Spinal cord (tissue), 10 donors: Measurements from ENCODE around the gene SPATA31C1. TPM values are rescaled to one million over a fixed set of nuclear protein-coding genes. Genes with fewer than 3 reads are reported as not detected.

Experiments used
- DNase-seq, 6 donors: peaks; one replicate each; pipeline versions ENCODE4 v3.0.0 to v3.0.0-alpha.2; 2013 to 2015; ENCODE audit warnings: low spot score in 6 of 6, low read depth in 4 of 6
- H3K27ac ChIP-seq: one replicate; pipeline ENCODE4 v1.5.1; 2013; ENCODE audit warnings: low read depth, low read length, control low read depth
- H3K27me3 ChIP-seq: one replicate; pipeline ENCODE4 v1.6.1; 2013; ENCODE audit warnings: low read length; ENCODE audit not compliant: control insufficient read depth, insufficient read depth
- H3K36me3 ChIP-seq: one replicate; pipeline ENCODE4 v1.6.1; 2013; ENCODE audit warnings: low read length; ENCODE audit not compliant: control insufficient read depth, insufficient read depth
- H3K4me1 ChIP-seq: one replicate; pipeline ENCODE4 v1.6.1; 2013; ENCODE audit warnings: low read length; ENCODE audit not compliant: control insufficient read depth, insufficient read depth
- H3K4me3 ChIP-seq: one replicate; pipeline ENCODE4 v1.5.1; 2013; ENCODE audit warnings: low read depth, low read length, control low read depth
- H3K9me3 ChIP-seq: one replicate; pipeline ENCODE4 v1.6.1; 2013; ENCODE audit warnings: low read length; ENCODE audit not compliant: control insufficient read depth, insufficient read depth
- WGBS: methylation state at CpG from one replicate; pipeline ENCODE4 v1.1.5; 2013; ENCODE audit warnings: missing lambda C conversion rate; ENCODE audit not compliant: insufficient coverage; 5-methylcytosine and 5-hydroxymethylcytosine counted together
- polyA plus RNA-seq, 2 donors: library from polyadenylated mRNA; unstranded; fragments of 120-200 nt; gene quantifications; one replicate each; pipeline ENCODE4 v1.2.1, GENCODE V29; 2013; ENCODE audit not compliant: insufficient read length in 2 of 2
- total RNA-seq, 2 donors: library from RNA; depleted of rRNA in 1 of 2; stranded (reverse); fragments of 120-200 nt in 1 of 2; fragments of >200 nt in 1 of 2; gene quantifications; one replicate each; pipeline versions ENCODE4 v1.2.3 to v1.2.4, GENCODE V29; 2013 to 2014
- donor health status: healthy.

Gene SPATA31C1
- total and polyA plus RNA-seq, 4 donors: 0.17 to 1.6 (median 0.66) TPM

DNA sequence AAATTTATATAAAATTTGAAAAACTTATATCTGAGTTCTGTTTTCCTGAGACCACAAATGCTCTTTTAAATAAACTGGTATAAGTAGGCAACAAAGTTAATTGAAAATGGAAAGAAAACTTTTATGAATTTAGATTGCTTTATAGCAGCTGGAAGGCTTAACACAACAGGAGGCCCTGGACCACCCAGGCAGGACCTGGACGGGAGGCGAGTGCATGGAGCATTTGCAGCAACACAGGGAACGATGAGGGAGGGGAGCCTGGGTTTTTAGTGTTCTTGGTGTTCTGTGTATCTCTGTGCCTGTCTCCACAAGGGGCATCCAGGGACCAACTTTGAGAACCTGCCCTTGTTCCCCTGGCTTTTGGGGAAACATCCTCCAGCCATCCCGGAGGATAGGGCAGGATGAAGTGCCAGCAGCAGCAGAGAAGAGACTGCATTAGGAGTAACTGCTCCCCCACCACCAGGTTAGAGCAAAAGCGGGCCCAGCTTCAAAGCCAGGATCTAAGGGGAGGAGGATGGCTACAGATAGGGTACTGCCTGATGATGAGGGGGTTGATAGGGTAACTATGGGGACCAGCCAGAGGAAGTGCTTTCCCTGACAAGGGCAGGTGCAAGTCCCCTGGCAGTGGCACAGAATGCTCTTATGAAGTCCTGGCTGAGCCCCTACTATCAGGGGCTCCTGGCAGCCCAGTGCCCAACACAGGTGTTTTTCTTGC, 41.8 kb upstream of the SPATA31C1 start:
- Histone ChIP-seq H3K4me3 (no peak overlapping the region), H3K36me3 (no peaks in the 10 kb centered on the region), H3K27ac (no peak overlapping the region), H3K27me3 (no peaks in the 10 kb centered on the region), H3K9me3 (no peaks in the 10 kb centered on the region), H3K4me1 (peaks cover 9% of the 10 kb centered on the region)
- 54% methylated on average over 5 of the region's 5 CpGs for WGBS
- DNase-seq: no peak

DNA sequence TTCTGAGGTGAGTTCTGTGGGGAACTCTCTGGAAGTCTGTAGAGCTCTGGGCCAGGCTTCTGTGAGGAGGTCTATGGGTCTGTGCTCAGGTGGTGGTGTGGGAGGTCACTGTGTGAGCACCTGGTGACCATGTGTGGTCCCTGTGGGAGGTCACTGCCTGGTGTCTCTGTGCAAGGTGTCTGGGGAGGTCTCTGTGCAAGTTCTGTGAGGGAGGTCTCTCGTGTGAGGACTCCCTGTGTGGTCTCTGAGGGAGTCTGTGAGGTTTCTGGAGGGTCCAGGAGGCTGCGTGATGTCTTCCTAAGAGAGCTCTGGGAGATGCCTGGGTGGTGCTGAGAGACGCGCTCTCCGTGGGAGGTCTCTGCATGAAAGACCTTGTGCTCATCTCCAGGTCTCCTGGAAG, 41.1 kb upstream of the SPATA31C1 start:
- Histone ChIP-seq H3K27ac (no peak overlapping the region), H3K4me3 (no peak overlapping the region), H3K27me3 (no peaks in the 10 kb centered on the region), H3K9me3 (no peaks in the 10 kb centered on the region), H3K4me1 (peaks cover 9% of the 10 kb centered on the region), H3K36me3 (no peaks in the 10 kb centered on the region)
- DNase-seq: no peak
- 98% methylated on average over 5 of the region's 5 CpGs for WGBS

DNA sequence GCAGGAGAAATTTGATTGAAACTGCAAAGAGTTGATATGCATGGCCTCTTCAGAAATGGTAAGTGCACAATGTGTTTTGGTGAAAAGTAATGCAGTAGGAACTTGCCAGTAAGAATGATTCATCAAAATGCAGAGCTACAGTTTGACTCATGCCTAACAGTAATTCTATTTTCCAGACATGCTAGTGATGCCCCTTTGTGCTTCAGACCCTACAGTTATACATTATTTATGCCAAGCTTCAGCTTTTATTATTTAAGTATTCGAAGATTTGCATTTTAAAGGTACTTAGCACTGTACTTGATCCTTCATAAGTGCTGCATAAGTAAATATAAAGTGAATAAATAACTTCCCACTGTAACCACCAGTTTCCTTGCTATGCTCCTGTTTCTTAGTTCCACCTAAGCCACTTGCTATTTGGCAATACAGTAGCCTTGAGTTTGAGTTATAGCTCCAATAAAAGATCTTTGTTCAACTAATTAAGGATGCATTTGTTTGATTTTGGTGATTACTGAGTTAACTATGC, 38.7 kb upstream of the SPATA31C1 start:
- Histone ChIP-seq H3K9me3 (no peaks in the 10 kb centered on the region), H3K4me1 (peaks cover 5% of the 10 kb centered on the region), H3K27me3 (no peaks in the 10 kb centered on the region), H3K27ac (no peak overlapping the region), H3K36me3 (no peaks in the 10 kb centered on the region), H3K4me3 (no peak overlapping the region)
- WGBS: no CpG with 5 or more reads among the region's 1 CpG
- peak in 1 of 6 donors; percentile 1 for DNase-seq

DNA sequence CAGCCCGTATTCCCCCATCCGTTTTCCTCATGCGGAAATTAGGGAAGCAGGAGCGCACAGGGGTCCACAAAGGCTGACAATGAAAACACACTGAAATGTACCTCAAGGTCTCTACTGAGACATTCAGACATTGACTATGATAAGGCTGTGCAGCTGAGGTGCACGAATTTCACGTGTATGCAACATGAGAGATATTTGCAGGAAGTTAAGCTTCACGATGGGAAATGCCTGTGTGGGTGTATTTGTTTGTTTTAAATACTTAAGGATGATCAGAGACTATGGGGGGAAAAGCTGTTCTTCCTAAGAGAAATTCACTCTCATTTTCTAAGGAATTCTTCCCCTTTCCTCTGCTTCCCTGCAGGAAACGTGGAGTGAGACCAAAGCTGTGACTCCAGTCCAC, 37.6 kb upstream of the SPATA31C1 start:
- H3K27ac ChIP-seq: no peak overlapping the region
- no peaks in the 10 kb centered on the region for H3K36me3 ChIP-seq
- no peaks in the 10 kb centered on the region for H3K9me3 ChIP-seq
- peak in 1 of 6 donors; percentile 8 for DNase-seq
- H3K27me3 ChIP-seq: no peaks in the 10 kb centered on the region
- WGBS: 90% methylated on average over 3 of the region's 8 CpGs
- no peak overlapping the region for H3K4me3 ChIP-seq
- H3K4me1 ChIP-seq: peaks cover 5% of the 10 kb centered on the region

DNA sequence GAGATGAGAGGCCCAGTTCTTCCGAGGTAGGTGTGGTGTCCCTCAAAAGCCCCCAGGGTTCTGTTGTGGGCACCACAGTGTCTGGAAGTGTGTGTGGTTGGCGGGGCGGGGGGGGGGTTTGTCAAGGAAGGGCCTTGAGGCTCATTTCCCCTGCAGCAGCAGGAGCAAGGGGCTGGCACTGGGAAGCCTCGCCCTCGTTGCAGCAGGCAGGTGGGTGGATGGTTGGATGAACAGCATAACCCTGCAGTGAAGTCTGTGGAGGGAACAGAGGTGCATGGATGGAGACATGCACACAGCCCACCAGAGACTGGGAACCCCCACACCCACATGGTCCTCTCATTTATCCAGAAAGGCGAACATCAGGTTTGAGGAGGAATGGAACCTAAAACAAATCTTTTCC, 37.1 kb upstream of the SPATA31C1 start:
- Histone ChIP-seq H3K4me1 (peaks cover 5% of the 10 kb centered on the region), H3K27me3 (no peaks in the 10 kb centered on the region), H3K9me3 (no peaks in the 10 kb centered on the region), H3K27ac (no peak overlapping the region), H3K4me3 (no peak overlapping the region), H3K36me3 (no peaks in the 10 kb centered on the region)
- DNase-seq: no peak
- WGBS: 77% methylated on average over 4 of the region's 6 CpGs

DNA sequence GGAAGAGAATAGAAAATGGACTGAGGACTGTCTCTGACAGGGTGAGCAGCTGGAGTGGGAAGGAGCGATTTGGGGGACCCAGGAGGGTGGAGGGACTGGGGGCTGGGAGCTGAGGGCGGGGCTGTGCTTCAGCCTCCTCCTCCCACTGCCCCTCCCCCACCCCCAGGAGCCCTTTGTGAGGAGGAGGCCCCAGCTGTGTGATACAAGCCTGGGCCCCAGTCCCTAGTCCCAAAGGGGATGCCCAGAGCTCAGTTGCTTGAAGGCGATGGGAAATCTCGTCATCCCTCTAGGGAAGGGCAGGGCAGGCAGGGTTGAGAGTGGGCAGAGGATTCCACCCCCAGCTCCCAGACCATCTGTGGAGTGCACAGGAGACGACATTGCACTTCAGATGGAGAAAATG, 35.1 kb upstream of the SPATA31C1 start, which contains the start of gene SPATA31E1:
SPATA31E1 (plus strand) TSS at position 251 of the 400 bp plus-strand sequence; CDS start at position 266, 15 bp downstream.
- peaks cover 5% of the 10 kb centered on the region for H3K4me1 ChIP-seq
- DNase-seq: no peak
- H3K27me3 ChIP-seq: no peaks in the 10 kb centered on the region
- H3K9me3 ChIP-seq: no peaks in the 10 kb centered on the region
- no peak within 1 kb of the TSS for H3K27ac ChIP-seq
- whole genome bisulfite sequencing: 43% methylated on average over 3 of the region's 5 CpGs
- H3K4me3 ChIP-seq: no peak within 1 kb of the TSS
- no peaks in the 10 kb centered on the region for H3K36me3 ChIP-seq

DNA sequence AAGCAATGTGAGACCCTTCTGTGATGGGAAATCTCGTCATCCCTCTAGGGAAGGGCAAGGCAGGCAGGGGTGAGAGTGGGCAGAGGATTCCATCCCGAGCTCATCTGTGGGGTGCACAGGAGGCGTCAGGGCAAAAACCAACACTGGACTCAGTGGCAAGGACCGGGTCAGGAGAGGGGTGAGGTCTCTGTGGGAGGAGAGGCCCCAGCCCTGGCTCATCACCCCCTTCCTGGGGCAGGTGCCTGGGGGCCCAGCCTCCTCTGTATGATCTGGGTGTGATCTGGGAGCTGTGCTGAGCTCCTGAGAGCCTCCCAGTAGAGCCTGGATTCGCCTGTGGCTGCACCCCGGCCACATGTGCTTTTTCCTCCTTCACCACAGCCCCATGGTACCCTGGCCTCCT, 34.5 kb upstream of the SPATA31C1 start:
- H3K9me3 ChIP-seq: no peaks in the 10 kb centered on the region
- H3K4me3 ChIP-seq: no peak overlapping the region
- WGBS: 72% methylated on average over 6 of the region's 6 CpGs
- H3K27ac ChIP-seq: no peak overlapping the region
- DNase-seq: no peak
- peaks cover 5% of the 10 kb centered on the region for H3K4me1 ChIP-seq
- H3K36me3 ChIP-seq: no peaks in the 10 kb centered on the region
- H3K27me3 ChIP-seq: no peaks in the 10 kb centered on the region

DNA sequence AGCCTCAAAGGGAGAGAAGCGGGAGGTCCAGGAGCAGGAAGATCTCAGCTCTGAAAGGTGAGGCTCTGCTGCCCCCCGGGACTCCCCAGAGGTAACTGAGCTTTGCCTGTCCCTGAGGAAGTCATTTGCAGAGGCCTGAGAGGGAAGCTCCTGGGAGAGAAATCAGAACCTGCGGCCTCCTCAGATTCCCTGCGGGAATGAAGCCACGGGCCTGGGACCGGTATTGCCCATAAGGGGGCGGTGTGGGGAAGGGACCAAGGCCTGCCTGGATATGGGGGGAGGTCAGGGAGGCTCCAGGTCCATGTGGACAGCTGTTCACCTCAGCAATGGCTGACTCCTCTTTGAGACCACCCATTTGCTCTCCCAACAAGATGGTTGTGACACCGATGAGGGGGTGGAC, 33.8 kb upstream of the SPATA31C1 start:
- Histone ChIP-seq H3K27me3 (no peaks in the 10 kb centered on the region), H3K36me3 (no peaks in the 10 kb centered on the region), H3K4me1 (peaks cover 5% of the 10 kb centered on the region), H3K4me3 (no peak overlapping the region), H3K27ac (no peak overlapping the region), H3K9me3 (no peaks in the 10 kb centered on the region)
- DNase-seq: no peak
- WGBS: 69% methylated on average over 7 of the region's 8 CpGs

DNA sequence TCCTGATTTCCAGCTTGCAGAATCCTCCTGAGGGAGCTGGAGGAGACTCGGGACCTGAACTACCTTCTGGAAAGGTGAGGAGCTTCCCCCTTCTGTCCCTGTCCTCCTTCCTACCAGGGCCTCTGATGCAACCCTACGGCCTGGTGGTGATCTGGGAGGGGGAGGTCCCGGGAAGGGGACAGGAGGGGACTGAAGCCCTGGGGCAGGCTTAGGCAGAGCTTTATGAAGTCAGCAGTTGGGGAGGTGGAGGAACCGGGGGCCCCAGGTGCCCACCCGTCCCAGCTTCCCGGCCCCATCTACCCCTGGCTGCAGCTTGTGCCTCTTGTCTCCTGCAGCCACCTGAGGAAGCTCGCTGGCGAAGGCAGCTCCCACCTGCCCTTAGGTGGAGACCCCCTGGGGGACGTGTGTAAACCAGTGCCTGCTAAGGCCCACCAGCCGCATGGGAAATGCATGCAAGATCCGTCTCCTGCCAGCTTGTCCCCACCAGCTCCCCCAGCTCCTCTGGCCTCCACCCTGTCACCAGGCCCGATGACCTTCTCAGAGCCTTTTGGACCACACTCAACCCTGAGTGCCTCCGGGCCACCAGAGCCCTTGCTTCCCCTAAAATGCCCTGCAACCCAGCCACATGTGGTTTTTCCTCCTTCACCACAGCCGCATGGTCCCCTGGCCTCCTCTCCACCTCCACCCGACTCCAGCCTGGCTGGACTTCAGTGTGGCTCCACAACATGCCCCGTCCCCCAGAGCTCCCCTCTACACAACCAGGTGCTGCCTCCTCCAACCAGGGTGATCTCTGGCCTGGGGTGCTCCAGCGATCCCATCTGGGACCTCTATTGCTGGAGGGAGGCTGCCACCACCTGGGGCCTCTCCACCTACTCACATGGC, 32.9 kb upstream of the SPATA31C1 start:
- DNase-seq: no peak

More for the DNA sequence above, 32.9 kb upstream of the SPATA31C1 start:
- Histone ChIP-seq H3K4me3 (no peak overlapping the region), H3K27ac (no peak overlapping the region), H3K27me3 (no peaks in the 10 kb centered on the region), H3K9me3 (no peaks in the 10 kb centered on the region), H3K36me3 (no peaks in the 10 kb centered on the region), H3K4me1 (peaks cover 5% of the 10 kb centered on the region)
- 93% methylated on average over 14 of the region's 17 CpGs for WGBS
